ENCODE results near the gene ADSL.

DNA sequence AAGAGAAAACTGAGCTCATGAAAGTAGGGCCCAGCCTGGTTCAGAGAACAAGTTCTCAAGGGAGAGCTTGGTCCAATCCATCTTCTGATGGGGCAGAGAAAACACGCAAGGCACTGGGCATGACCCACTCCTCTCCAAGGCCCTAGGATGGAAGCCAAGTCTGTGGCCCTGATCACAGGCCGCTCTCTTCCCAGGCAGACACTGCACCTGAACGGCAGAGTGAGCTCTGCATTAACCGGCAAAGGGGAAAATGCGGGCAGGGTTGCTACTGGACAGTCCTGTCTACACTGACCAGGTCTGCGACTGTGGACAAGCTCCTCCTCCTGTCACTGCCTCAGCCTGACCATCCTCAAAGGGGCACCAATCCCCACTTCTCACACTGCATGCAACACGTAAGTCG, 73.4 kb downstream of the ADSL start:
- TF ChIP-seq CTCF (IDR thresholded peaks at IDR 0.05; ENCODE audit: low read depth, low read length) (no peak), EZH2phosphoT487 (IDR thresholded peaks at IDR 0.05; ENCODE audit: low read depth) (no peak)
